Renal cortex interstitium (tissue), 11 donors: Measurements from ENCODE around the gene CUL3. TPM values are rescaled to one million over a fixed set of nuclear protein-coding genes. Genes with fewer than 3 reads are reported as not detected.
A peak's percentile ranks its signal among the peaks of the same experiment; 100 is the strongest.
"Not testable (repeated sequence)": the region's sequence is repeated elsewhere in the genome, so short reads cannot be mapped to it uniquely, and the experiment has no call there.

ENCODE experiments used
- DNase-seq, 11 donors: peaks; one replicate each; pipeline ENCODE4 v3.0.0-alpha.2; 2013; ENCODE audit warnings: low read depth in 9 of 11, low spot score in 4 of 11; ENCODE audit errors: extremely low read depth in 1 of 11
- polyA plus RNA-seq, 3 donors: library from polyadenylated mRNA; unstranded; fragments of 120-200 nt; gene quantifications; one replicate each; pipeline ENCODE4 v1.2.1, GENCODE V29; 2013; ENCODE audit not compliant: insufficient read length in 3 of 3

CUL3 gene
- polyA plus RNA-seq, 3 donors: 99.4 to 147 (median 116) TPM

DNA sequence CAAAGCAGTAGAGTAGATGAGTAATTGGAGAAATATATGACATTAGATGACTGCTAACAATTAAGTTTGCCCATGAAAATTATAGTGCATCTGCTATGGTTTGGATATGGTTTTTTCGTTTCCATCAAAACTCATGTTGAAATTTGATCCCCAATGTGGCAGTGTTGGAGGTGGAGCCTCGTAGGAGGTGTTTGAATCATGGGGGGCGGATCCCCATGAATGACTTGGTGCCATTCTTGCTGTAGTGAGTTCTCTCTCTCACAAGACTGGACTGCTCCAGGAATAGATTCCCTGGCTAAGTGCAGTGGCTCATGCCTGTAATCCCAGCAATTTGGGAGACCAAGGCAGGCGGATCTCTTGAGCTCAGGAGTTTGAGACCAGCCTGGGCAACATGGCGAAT is 9.7 kb upstream of the CUL3 start:
- DNase-seq: no peak

DNA sequence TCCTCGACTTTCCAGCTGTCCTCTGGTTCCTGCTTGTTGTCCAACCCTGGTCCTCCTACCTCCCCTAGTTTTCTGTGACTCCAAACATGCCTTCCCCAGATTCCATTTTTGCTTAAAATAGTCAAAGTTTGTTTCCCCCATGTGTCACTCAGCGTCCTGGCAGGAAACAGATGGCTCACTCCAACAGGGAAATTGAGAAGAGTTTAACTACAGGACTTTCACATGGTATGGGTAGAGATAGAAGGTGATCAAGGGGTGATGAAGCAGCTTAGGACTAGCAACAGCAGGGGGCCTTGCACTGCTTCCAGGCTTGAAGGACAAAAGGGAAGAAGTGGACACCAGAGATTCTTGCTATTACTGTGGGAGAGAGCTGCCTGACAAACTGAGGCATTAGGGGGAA is 6.1 kb upstream of the CUL3 start:
- DNase-seq: no peak

- DNase-seq: no peak
These were observed 1.0 kb upstream of the CUL3 start for GRCh38 chr2:224586127-224586695.

DNA sequence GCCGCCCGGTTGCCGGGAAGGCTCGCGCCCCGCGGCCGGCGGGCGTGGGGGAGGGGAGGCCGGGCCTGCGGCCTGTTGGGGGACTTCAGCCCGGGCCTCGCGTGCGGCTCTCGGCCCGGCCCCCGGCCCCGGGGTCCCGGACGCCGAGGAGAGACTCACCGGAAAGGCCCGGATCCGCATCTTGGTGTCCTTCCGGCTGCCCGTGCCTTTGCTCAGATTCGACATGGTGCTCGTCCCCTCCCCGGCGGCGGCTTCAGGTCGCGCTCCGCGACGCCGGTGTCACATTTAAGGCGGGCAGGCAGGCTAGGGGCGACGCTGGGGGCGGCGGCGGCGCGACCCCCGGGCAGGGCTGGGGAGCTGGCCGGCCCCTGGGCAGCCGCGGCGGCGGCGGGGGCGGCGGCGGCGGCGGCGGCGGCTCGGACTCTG is 365 bp downstream of the CUL3 start:
- peak in 7 of 11 donors; percentile 12 to 46 (median 32) for DNase-seq

GRCh38 chr2:224584111-224584784 is 915 bp downstream of the CUL3 start:
- DNase-seq: peak in 7 of 11 donors; percentile 17 to 32 (median 24)

DNA sequence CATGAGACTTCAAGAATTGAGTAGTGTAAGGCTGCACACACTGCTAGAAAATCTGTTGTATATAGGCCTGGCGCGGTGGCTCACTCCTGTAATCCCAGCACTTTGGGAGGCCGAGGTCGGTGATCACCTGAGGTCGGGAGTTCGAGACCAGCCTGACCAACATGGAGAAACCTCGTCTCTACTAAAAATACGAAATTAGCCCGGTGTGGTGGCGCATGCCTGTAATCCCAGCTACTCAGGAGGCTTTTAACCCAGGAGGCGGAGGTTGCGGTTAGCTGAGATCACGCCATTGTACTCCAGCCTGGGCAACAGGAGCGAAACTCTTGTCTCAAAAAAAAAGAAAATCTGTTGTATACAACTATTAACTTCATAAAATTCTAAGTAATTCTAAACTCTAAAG is 2.1 kb downstream of the CUL3 start:
- DNase-seq: not testable (repeated sequence)

DNA sequence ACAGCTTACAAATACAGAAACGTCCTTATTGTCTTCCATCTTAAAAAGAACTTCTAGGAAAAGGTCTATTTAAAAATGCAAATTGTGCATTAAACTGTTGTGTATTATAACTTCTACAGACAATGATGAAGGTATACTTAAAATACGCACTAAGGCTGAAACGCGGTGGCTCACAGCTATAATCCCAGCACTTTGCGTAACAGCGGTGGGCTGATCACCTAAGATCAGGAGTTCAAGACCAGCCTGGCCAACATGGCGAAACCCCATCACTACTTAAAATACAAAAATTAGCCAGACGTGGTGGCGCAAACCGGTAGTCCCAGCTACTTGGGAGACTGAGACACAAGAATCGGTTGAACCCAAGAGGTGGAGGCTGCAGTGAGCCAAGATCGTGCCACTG is 4.9 kb downstream of the CUL3 start:
- DNase-seq: no peak

GRCh38 chr2:224579411-224579810 is 5.8 kb downstream of the CUL3 start:
- DNase-seq: no peak

DNA sequence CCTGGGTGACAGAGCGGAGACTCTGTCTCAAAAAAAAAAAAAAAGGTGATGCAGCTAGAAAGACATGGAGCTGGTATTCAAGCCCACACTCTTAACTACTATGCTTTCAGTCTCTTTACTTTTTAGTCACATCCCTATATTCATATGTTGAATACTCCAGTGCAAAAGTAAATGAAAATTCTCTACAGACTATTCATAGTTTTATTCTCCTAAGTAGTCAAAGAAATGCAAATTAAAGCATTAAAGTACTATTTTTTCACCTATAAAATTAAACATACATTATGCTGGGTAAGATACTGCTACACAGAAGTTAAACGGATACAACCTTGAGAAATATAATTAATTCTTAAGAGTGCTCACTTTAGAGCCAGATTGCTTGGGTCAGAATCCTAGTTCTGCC is 7.6 kb downstream of the CUL3 start:
- no peak for DNase-seq

- DNase-seq: no peak
These were observed 9.0 kb downstream of the CUL3 start for GRCh38 chr2:224576088-224576715.

DNA sequence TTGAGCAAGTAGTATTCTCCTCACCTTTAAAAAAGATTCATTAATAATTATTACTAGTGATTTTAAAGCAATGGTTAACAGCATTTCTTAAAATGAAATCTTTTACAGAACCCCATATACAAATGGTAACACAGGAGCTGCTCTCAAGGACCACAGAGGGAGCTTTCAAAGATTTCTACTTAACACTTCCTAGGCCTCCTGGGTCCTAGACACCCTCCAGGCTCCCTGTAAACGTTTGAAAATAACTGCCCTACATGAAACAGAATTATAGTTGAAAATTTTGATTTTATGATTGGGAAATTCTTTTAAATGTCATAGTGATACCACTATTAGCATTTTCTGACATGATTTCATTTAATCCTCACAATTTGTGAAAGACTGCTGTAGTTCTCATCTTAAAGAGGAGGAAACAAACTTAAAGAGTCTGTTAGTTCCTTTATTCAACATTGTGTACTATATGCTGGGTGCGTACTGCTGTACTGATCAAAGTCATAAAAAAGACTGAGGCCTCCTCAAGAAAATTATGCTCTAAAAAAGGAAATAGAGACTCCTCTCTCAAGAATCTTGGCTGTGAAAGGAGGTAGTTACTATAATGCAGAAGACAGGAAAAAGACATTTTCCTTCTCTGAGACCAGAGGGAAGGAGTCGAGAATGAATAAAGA is 10.6 kb downstream of the CUL3 start:
- DNase-seq: no peak

- DNase-seq: no peak
These were observed 11.4 kb downstream of the CUL3 start for GRCh38 chr2:224573724-224574123.

DNA sequence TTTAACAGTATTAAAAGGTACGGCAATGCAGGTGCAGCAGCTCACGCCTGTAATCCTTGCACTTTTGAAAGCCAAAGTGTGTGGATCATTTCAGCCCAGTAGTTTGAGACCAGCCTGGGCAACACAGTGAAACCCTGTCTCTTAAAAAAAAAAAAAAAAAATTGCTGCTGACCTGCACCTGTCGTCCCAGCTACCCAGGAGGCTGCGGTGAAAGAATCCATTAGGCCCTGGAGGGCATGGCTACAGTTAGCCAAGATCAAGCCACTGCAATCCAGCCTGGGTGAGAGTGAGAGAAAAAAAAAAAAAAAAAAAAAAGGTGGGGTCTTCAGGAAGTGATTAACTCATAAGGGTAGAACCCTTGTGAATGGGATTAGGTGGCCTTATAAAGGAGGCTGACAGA is 12.8 kb downstream of the CUL3 start:
- DNase-seq: no peak

GRCh38 chr2:224570328-224570993 is 14.7 kb downstream of the CUL3 start:
- no peak for DNase-seq

GRCh38 chr2:224569654-224570053 is 15.5 kb downstream of the CUL3 start:
- DNase-seq: no peak

DNA sequence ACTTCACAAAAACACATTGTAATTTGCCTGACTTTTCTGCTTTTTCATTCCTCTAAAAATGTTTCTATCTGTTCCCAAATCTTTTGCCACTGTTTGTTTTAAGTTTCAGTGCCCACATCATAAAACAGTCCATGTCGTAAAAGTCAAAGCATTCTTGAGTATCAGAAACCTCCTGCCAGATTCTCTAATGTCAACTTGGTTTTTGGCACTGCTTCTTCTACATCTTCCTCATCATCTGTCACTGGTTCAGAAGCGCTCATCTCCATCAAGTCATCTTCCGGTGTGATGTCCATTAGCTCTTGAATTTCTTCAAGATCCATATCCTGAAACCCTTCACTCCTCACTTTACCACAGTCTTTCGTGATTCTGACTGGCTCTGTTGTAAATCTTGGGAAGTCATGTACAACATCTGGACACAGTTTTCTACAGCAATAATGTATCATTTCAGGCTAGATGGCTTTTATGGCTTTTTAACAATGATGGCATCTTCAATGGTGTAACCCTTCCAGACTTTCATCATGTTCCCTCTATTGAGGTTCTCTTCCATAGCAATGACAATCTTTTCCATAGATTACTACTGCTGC is 19.6 kb downstream of the CUL3 start:
- no peak for DNase-seq

DNA sequence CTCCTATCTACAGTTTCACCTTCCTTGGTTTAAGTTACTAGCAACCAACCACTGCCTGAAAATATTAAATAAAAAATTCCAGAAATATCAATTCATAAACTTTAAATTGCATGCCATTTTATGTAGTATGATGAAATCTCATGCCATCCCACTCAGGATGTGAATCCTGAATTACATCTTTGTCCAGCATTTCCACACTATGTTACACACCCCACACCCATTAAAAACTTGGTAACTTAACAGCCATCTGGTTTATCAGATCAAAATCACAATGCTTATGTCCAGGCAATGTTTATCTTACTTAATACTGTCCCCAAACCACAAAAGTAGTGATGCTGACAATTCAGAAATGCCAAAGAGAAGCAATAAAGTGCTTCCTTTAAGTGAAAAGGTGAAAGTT is 21.6 kb downstream of the CUL3 start:
- DNase-seq: no peak

GRCh38 chr2:224562831-224563230 is 22.3 kb downstream of the CUL3 start:
- DNase-seq: no peak

DNA sequence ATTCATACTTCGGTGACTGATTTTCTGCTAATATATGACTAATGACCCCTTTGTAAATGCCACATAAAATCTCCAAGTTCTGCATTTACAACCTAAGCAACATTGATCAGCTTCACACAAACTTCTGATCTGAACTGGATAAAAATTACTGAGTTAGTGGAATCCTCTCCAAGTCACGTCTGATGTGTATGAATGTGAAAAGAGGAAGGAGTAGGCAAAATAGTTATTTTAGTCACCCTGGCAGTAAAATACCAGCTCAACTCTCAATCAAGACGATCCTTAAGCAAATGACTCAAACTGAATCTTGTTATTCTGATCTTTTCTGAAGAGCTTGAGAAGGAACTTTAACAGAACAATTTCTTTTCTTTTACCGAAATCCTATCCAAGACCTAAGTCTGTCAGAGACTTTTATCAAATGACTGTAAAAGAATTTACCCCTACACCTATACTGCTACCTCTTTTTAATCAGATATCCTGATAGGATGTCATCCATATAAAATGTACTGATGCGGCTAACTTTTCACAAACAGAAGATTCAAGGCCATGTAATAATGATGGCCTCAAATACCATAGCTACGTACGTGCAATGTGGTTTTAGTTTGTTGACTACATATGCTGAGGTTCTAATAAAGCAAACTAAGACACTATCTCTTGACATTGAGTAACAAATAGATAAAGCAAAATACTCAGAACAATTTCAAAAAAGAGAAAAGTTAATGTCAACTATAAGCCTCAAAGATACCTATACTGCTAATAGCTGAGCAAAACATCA is 23.7 kb downstream of the CUL3 start:
- no peak for DNase-seq
